ENCODE results near the gene CCDC18. TPM values are rescaled to one million over a fixed set of nuclear protein-coding genes. Genes with fewer than 3 reads are reported as not detected.

Gene CCDC18
- total RNA-seq, 1 experiment from 2014 or later = 18.1 TPM

- TF ChIP-seq EZH2phosphoT487 (IDR thresholded peaks at IDR 0.05; ENCODE audit: borderline replicate concordance) (no peak), SP1 (IDR thresholded peaks at IDR 0.05; ENCODE audit: low read depth) (no peak), CBX3 (IDR thresholded peaks at IDR 0.05; ENCODE audit: low read depth) (no peak)
Measured at GRCh38 chr1:93150729-93151128, 29.8 kb upstream of the CCDC18 start (continued).

- no TSS peak for BruUV-seq (replicated peaks)
- POLR2A ChIA-PET = no interaction called here
Measured at GRCh38 chr1:93151474-93151873, 29.1 kb upstream of the CCDC18 start.

More at GRCh38 chr1:93151474-93151873, 29.1 kb upstream of the CCDC18 start:
- ATAC-seq (no peak), DNase-seq (ENCODE audit: low read depth, low spot score) (no peak)
- Histone ChIP-seq H3K4me1 (ENCODE audit: control insufficient read depth in 1 of 2, insufficient read depth in 2 of 2, low read length in 2 of 2) (peaks cover 0 to 8% of the 10 kb centered on the region in 2 experiments; a peak in 2 of 4 replicates), H3K9me2 (ENCODE audit: insufficient read depth) (no peaks in the 10 kb centered on the region), H3K79me2 (ENCODE audit: insufficient read depth, low read length) (no peaks in the 10 kb centered on the region; the same call in 1 of the 2 replicates), H3K27ac (ENCODE audit: low read depth, low read length) (no peak overlapping the region), H3K36me3 (ENCODE audit: control insufficient read depth in 1 of 2, insufficient read depth in 2 of 2, low read length in 2 of 2) (peaks cover 4 to 18% of the 10 kb centered on the region in 2 experiments; a peak in 3 of 4 replicates), H3K4me2 (ENCODE audit: low read length) (no peak overlapping the region), H3K27me3 (ENCODE audit: insufficient read depth, low read length) (no peaks in the 10 kb centered on the region), H3K4me3 (replicated peaks in 1 of 2; ENCODE audit: low read depth in 1 of 2, low read length in 2 of 2) (no peak overlapping the region), H2AFZ (ENCODE audit: low read depth, low read length, poor library complexity, severe bottlenecking) (no peak overlapping the region), H3K9ac (ENCODE audit: low read length) (no peak overlapping the region), H4K20me1 (ENCODE audit: insufficient read depth) (no peaks in the 10 kb centered on the region), H3K9me3 (ENCODE audit: control insufficient read depth in 1 of 2, insufficient read depth in 1 of 2, low read depth in 1 of 2, low read length in 2 of 2) (no peaks in the 10 kb centered on the region)
- intact Hi-C loops (cut with micrococcal nuclease) = no loop called here
- TF ChIP-seq ZNF274 (IDR thresholded peaks at IDR 0.05; ENCODE audit: low read depth, low read length) = no peak
- TF ChIP-seq ZBTB33 (IDR thresholded peaks at IDR 0.05; ENCODE audit: extremely low read depth, insufficient replicate concordance, low read length) = no peak
- no peak for TF ChIP-seq EGR1 (IDR thresholded peaks at IDR 0.05; ENCODE audit: low read depth)
- TF ChIP-seq POLR2A (IDR thresholded peaks at IDR 0.05; ENCODE audit: borderline replicate concordance, extremely low read depth, insufficient read depth, insufficient read length) = no peak
- TF ChIP-seq REST (IDR thresholded peaks at IDR 0.05; ENCODE audit: low read depth) = no peak
- TF ChIP-seq SRF (IDR thresholded peaks at IDR 0.05; ENCODE audit: low read depth) = no peak
- TF ChIP-seq FOSL1 (IDR thresholded peaks at IDR 0.05; ENCODE audit: low read depth) = no peak
- TF ChIP-seq ELF1 (IDR thresholded peaks at IDR 0.05; ENCODE audit: borderline replicate concordance, low read depth) = no peak
- TF ChIP-seq POLR2AphosphoS5 (IDR thresholded peaks at IDR 0.05; ENCODE audit: low read depth, low read length) = no peak
- TF ChIP-seq CBX3 (IDR thresholded peaks at IDR 0.05; ENCODE audit: low read depth) = no peak
- TF ChIP-seq CTCF (IDR thresholded peaks at IDR 0.05 in 2 of 3, conservative IDR thresholded peaks at IDR 0.05 in 1 of 3; ENCODE audit: borderline replicate concordance in 1 of 3, insufficient read depth in 1 of 3, low read depth in 2 of 3, low read length in 2 of 3) = no peak
- TF ChIP-seq SP1 (IDR thresholded peaks at IDR 0.05; ENCODE audit: low read depth) = no peak
- TF ChIP-seq EZH2phosphoT487 (IDR thresholded peaks at IDR 0.05; ENCODE audit: borderline replicate concordance) = no peak
- TF ChIP-seq JUND (IDR thresholded peaks at IDR 0.05) = no peak
- no peak for TF ChIP-seq ZFX (IDR thresholded peaks at IDR 0.05)
- no peak for TF ChIP-seq YY1 (IDR thresholded peaks at IDR 0.05; ENCODE audit: extremely low read depth, insufficient replicate concordance, low read depth, low read length)
- TF ChIP-seq RAD21 (IDR thresholded peaks at IDR 0.05; ENCODE audit: low read depth) = no peak
- TF ChIP-seq SIN3A (IDR thresholded peaks at IDR 0.05; ENCODE audit: low read depth) = no peak
- no peak for TF ChIP-seq ATF3 (IDR thresholded peaks at IDR 0.05)
- CTCF ChIA-PET = no interaction called here
- RAD21 ChIA-PET (ENCODE audit: low non-redundant PET in 1 of 2, low total read pairs in 2 of 2, uncharacterized antibody in 2 of 2, unreplicated experiment in 2 of 2) = no interaction called here

Measured in HCT116 (cell line).